ENCODE results near the gene MMP20.

Gene MMP20

DNA sequence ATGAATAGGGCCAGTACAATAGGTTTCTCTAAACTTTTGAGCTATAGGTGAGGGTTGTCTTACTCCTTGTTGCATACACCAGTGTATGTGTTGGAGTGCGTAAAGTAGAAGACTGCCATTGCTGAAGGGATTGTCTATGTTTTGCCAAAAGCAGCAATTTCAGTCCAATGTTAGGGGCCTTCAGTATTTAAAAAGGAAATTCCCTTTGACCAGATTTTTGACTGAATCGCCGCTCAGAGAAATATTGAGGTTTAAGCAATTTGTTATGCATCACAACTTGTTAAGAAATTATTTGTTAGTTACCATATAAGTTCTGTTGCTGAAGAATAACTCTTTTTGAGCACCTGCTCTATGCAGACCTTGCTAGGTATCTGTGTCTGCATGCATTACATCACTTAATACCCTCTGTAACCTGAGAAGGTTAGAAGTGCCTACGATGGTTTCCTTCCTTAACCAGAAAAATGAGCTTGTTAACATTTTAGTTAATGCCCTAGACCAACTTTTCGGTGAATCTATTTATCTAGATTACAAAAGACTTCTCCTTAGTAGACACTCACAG is 33.9 kb downstream of the MMP20 start:
- Histone ChIP-seq H2BK12ac (ENCODE audit: low read length) (no peak overlapping the region), H3K9me3 (replicated peaks in 1 of 2; ENCODE audit: control insufficient read depth in 2 of 2, insufficient read depth in 1 of 2, low read depth in 1 of 2, low read length in 2 of 2) (no peaks in the 10 kb centered on the region), H2AK5ac (ENCODE audit: low read depth, low read length) (no peak overlapping the region), H2BK5ac (ENCODE audit: low read length) (no peak overlapping the region), H4K8ac (ENCODE audit: low read depth, low read length) (no peak overlapping the region), H2AFZ (ENCODE audit: low read length) (no peak overlapping the region), H3K36me3 (replicated peaks in 1 of 2; ENCODE audit: control insufficient read depth in 2 of 2, insufficient read depth in 2 of 2, low read length in 2 of 2) (no peaks in the 10 kb centered on the region), H3K27ac (replicated peaks; ENCODE audit: low read length) (no peak overlapping the region), H3K9ac (ENCODE audit: low read depth, low read length, poor library complexity) (no peak overlapping the region), H3K18ac (ENCODE audit: low read length) (no peak overlapping the region), H3K4me3 (ENCODE audit: low read length in 2 of 2) (no peak overlapping the region), H3K4me2 (ENCODE audit: insufficient read depth, low read length, poor library complexity, severe bottlenecking) (no peak overlapping the region), H4K91ac (ENCODE audit: low read depth, low read length, poor library complexity) (no peak overlapping the region), H3K4me1 (ENCODE audit: control insufficient read depth in 2 of 2, insufficient read depth in 1 of 2, low read depth in 1 of 2, low read length in 2 of 2) (no peaks in the 10 kb centered on the region), H3K23ac (ENCODE audit: low read depth, low read length, poor library complexity) (no peak overlapping the region), H3K79me1 (ENCODE audit: low read depth, low read length) (no peaks in the 10 kb centered on the region), H3K14ac (ENCODE audit: low read length) (no peak overlapping the region), H3K27me3 (ENCODE audit: control insufficient read depth in 3 of 3, insufficient read depth in 3 of 3, low read depth in 1 of 3, low read length in 3 of 3) (no peaks in the 10 kb centered on the region), H3K4ac (ENCODE audit: low read length) (no peak overlapping the region), H2BK15ac (ENCODE audit: low read length) (no peak overlapping the region), H2BK120ac (ENCODE audit: low read depth, low read length) (no peak overlapping the region)
- no peak for DNase-seq (ENCODE audit: low spot score)
- WGBS, 2 donors (ENCODE audit: extremely low coverage in 2 of 2, insufficient read length in 2 of 2, insufficient replicate concordance in 1 of 2): no CpG with 5 or more reads among the region's 5 CpGs

DNA sequence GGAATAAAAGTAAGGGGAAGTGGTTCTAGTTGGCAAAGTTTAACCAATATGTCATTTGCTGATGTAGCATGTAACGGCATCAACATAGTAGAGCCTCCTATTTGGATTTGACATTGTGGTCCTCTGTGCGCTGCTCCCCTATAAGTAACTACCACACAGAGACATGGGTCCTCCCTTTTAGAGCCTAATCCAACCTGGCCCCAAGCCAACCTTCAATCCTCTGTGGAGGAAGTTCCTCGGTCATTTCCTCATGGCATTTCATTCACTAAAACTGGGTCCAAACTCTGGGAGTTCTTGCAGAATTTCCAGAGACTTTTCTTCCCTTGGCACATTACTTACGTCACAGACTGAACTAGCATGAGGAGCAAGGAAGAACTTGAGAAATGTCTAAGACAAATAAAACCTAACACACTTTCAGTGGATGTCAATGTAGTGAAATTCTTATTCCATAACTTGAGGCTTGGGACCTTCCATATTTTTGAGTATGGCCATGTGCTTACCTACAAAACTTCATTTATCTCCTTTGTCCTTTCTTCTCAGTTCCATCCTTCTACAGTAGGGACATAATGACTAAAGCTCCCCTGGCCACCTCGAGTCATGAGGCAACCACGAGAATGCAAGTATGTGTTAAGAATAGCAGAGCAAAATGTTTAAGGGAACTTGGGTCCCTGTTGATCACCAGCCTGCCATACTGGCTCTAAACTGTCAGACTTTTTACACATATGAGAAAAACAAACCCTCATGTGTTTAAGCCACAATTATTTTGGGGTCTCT is 34.7 kb downstream of the MMP20 start:
- H3K23ac ChIP-seq (ENCODE audit: low read depth, low read length, poor library complexity): no peak overlapping the region
- H2BK120ac ChIP-seq (ENCODE audit: low read depth, low read length): no peak overlapping the region
- H3K27me3 ChIP-seq (ENCODE audit: control insufficient read depth in 3 of 3, insufficient read depth in 3 of 3, low read depth in 1 of 3, low read length in 3 of 3): no peaks in the 10 kb centered on the region
- H3K9me3 ChIP-seq (replicated peaks in 1 of 2; ENCODE audit: control insufficient read depth in 2 of 2, insufficient read depth in 1 of 2, low read depth in 1 of 2, low read length in 2 of 2): no peaks in the 10 kb centered on the region
- no peak overlapping the region for H4K8ac ChIP-seq (ENCODE audit: low read depth, low read length)
- DNase-seq (ENCODE audit: low spot score): no peak
- no peak overlapping the region for H3K9ac ChIP-seq (ENCODE audit: low read depth, low read length, poor library complexity)
- no peak overlapping the region for H3K18ac ChIP-seq (ENCODE audit: low read length)
- H3K14ac ChIP-seq (ENCODE audit: low read length): no peak overlapping the region
- no peak overlapping the region for H2AK5ac ChIP-seq (ENCODE audit: low read depth, low read length)
- H3K4me3 ChIP-seq (ENCODE audit: low read length in 2 of 2): no peak overlapping the region
- H2AFZ ChIP-seq (ENCODE audit: low read length): no peak overlapping the region
- H3K79me1 ChIP-seq (ENCODE audit: low read depth, low read length): no peaks in the 10 kb centered on the region
- no peaks in the 10 kb centered on the region for H3K4me1 ChIP-seq (ENCODE audit: control insufficient read depth in 2 of 2, insufficient read depth in 1 of 2, low read depth in 1 of 2, low read length in 2 of 2)
- H3K36me3 ChIP-seq (replicated peaks in 1 of 2; ENCODE audit: control insufficient read depth in 2 of 2, insufficient read depth in 2 of 2, low read length in 2 of 2): no peaks in the 10 kb centered on the region
- H2BK15ac ChIP-seq (ENCODE audit: low read length): no peak overlapping the region
- H3K4ac ChIP-seq (ENCODE audit: low read length): no peak overlapping the region
- H4K91ac ChIP-seq (ENCODE audit: low read depth, low read length, poor library complexity): no peak overlapping the region
- no peak overlapping the region for H3K27ac ChIP-seq (replicated peaks; ENCODE audit: low read length)
- H3K4me2 ChIP-seq (ENCODE audit: insufficient read depth, low read length, poor library complexity, severe bottlenecking): no peak overlapping the region
- no peak overlapping the region for H2BK5ac ChIP-seq (ENCODE audit: low read length)
- H2BK12ac ChIP-seq (ENCODE audit: low read length): no peak overlapping the region
- WGBS, 2 donors (ENCODE audit: extremely low coverage in 2 of 2, insufficient read length in 2 of 2, insufficient replicate concordance in 1 of 2): no CpG with 5 or more reads among the region's 6 CpGs

DNA sequence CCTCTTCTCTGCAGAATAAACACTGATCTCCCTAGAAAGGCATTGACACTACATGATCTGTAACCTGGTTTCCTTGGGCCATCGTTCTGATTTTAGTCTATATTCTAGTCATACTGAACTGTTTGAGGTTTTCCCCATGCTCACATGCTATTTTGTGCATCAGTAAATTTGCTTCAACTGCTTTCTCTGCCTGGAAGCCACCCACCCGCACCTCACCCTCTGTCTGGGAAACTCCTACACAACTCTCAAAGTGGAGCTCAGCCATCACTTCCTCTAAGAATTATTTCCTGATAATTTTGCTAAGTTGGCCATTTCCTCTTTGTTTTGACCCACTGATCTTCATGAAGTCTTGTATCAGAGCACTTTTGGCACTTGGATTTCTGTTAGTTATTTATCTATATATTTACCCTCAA is 36.1 kb downstream of the MMP20 start:
- DNase-seq (ENCODE audit: low spot score): no peak
- Histone ChIP-seq H4K8ac (ENCODE audit: low read depth, low read length) (no peak overlapping the region), H2AFZ (ENCODE audit: low read length) (no peak overlapping the region), H3K4me3 (ENCODE audit: low read length in 2 of 2) (no peak overlapping the region), H2BK15ac (ENCODE audit: low read length) (no peak overlapping the region), H3K23ac (ENCODE audit: low read depth, low read length, poor library complexity) (no peak overlapping the region), H3K79me1 (ENCODE audit: low read depth, low read length) (no peaks in the 10 kb centered on the region), H3K9me3 (replicated peaks in 1 of 2; ENCODE audit: control insufficient read depth in 2 of 2, insufficient read depth in 1 of 2, low read depth in 1 of 2, low read length in 2 of 2) (no peaks in the 10 kb centered on the region), H3K18ac (ENCODE audit: low read length) (no peak overlapping the region), H2AK5ac (ENCODE audit: low read depth, low read length) (no peak overlapping the region), H3K36me3 (replicated peaks in 1 of 2; ENCODE audit: control insufficient read depth in 2 of 2, insufficient read depth in 2 of 2, low read length in 2 of 2) (no peaks in the 10 kb centered on the region), H3K4me1 (ENCODE audit: control insufficient read depth in 2 of 2, insufficient read depth in 1 of 2, low read depth in 1 of 2, low read length in 2 of 2) (no peaks in the 10 kb centered on the region), H2BK120ac (ENCODE audit: low read depth, low read length) (no peak overlapping the region), H3K14ac (ENCODE audit: low read length) (no peak overlapping the region), H2BK12ac (ENCODE audit: low read length) (no peak overlapping the region), H3K4me2 (ENCODE audit: insufficient read depth, low read length, poor library complexity, severe bottlenecking) (no peak overlapping the region), H3K27ac (replicated peaks; ENCODE audit: low read length) (no peak overlapping the region), H3K4ac (ENCODE audit: low read length) (no peak overlapping the region), H4K91ac (ENCODE audit: low read depth, low read length, poor library complexity) (no peak overlapping the region), H3K27me3 (ENCODE audit: control insufficient read depth in 3 of 3, insufficient read depth in 3 of 3, low read depth in 1 of 3, low read length in 3 of 3) (no peaks in the 10 kb centered on the region), H2BK5ac (ENCODE audit: low read length) (no peak overlapping the region), H3K9ac (ENCODE audit: low read depth, low read length, poor library complexity) (no peak overlapping the region)
- WGBS, 2 donors (ENCODE audit: extremely low coverage in 2 of 2, insufficient read length in 2 of 2, insufficient replicate concordance in 1 of 2): no CpG with 5 or more reads among the region's 2 CpGs

DNA sequence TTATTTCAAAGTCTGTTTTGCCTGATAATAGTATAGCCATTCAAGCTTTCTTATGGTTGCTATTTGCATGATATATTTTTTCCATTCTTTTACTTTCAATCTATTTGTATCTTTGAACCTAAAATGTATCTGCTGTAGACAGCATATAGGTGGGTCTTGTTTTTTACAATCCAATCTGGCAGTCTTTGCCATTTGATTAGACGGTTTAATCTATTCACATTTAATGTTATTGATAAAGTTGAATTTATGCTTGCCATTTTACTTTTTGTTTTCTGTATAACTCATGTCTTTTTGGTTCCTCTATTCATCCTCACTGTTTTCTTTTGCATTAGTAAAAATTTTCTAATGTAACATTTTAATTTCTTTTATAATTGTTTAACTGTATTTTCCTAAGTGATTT is 37.4 kb downstream of the MMP20 start:
- H4K91ac ChIP-seq (ENCODE audit: low read depth, low read length, poor library complexity): no peak overlapping the region
- no peak overlapping the region for H2AFZ ChIP-seq (ENCODE audit: low read length)
- H3K4me2 ChIP-seq (ENCODE audit: insufficient read depth, low read length, poor library complexity, severe bottlenecking): no peak overlapping the region
- no peak overlapping the region for H2BK15ac ChIP-seq (ENCODE audit: low read length)
- WGBS, 2 donors (ENCODE audit: extremely low coverage in 2 of 2, insufficient read length in 2 of 2, insufficient replicate concordance in 1 of 2): no CpG with 5 or more reads among the region's 1 CpG
- DNase-seq (ENCODE audit: low spot score): no peak
- H3K4me3 ChIP-seq (ENCODE audit: low read length in 2 of 2): no peak overlapping the region
- H3K9ac ChIP-seq (ENCODE audit: low read depth, low read length, poor library complexity): no peak overlapping the region
- no peaks in the 10 kb centered on the region for H3K79me1 ChIP-seq (ENCODE audit: low read depth, low read length)
- H3K36me3 ChIP-seq (replicated peaks in 1 of 2; ENCODE audit: control insufficient read depth in 2 of 2, insufficient read depth in 2 of 2, low read length in 2 of 2): no peaks in the 10 kb centered on the region
- H3K4ac ChIP-seq (ENCODE audit: low read length): no peak overlapping the region
- no peaks in the 10 kb centered on the region for H3K9me3 ChIP-seq (replicated peaks in 1 of 2; ENCODE audit: control insufficient read depth in 2 of 2, insufficient read depth in 1 of 2, low read depth in 1 of 2, low read length in 2 of 2)
- no peak overlapping the region for H3K18ac ChIP-seq (ENCODE audit: low read length)
- no peak overlapping the region for H2BK5ac ChIP-seq (ENCODE audit: low read length)
- no peak overlapping the region for H3K23ac ChIP-seq (ENCODE audit: low read depth, low read length, poor library complexity)
- H4K8ac ChIP-seq (ENCODE audit: low read depth, low read length): no peak overlapping the region
- no peaks in the 10 kb centered on the region for H3K27me3 ChIP-seq (ENCODE audit: control insufficient read depth in 3 of 3, insufficient read depth in 3 of 3, low read depth in 1 of 3, low read length in 3 of 3)
- no peak overlapping the region for H2BK12ac ChIP-seq (ENCODE audit: low read length)
- no peak overlapping the region for H2BK120ac ChIP-seq (ENCODE audit: low read depth, low read length)
- no peak overlapping the region for H3K27ac ChIP-seq (replicated peaks; ENCODE audit: low read length)
- H3K14ac ChIP-seq (ENCODE audit: low read length): no peak overlapping the region
- H2AK5ac ChIP-seq (ENCODE audit: low read depth, low read length): no peak overlapping the region
- H3K4me1 ChIP-seq (ENCODE audit: control insufficient read depth in 2 of 2, insufficient read depth in 1 of 2, low read depth in 1 of 2, low read length in 2 of 2): no peaks in the 10 kb centered on the region
